Measurements from ENCODE around the gene SPOCK1. TPM values are rescaled to one million over a fixed set of nuclear protein-coding genes. Genes with fewer than 3 reads are reported as not detected.

The SPOCK1 gene
- polyA plus RNA-seq, 1 donor from 2014 or later: not detected

GRCh38 chr5:137016783-137017324 is 482.3 kb downstream of the SPOCK1 start:
- H3K4me1 Mint-ChIP-seq: no peaks in the 10 kb centered on the region
- no peaks in the 10 kb centered on the region for H3K27me3 Mint-ChIP-seq
- no peak overlapping the region for H3K27ac Mint-ChIP-seq
- no peaks in the 10 kb centered on the region for H3K36me3 Mint-ChIP-seq
- H3K9me3 Mint-ChIP-seq: no peaks in the 10 kb centered on the region
- H3K4me3 Mint-ChIP-seq: no peak overlapping the region

GRCh38 chr5:137015540-137016116 is 483.5 kb downstream of the SPOCK1 start:
- H3K27me3 Mint-ChIP-seq: no peaks in the 10 kb centered on the region
- H3K9me3 Mint-ChIP-seq: peaks cover 0 to 3% (median 0%) of the 10 kb centered on the region in 3 donors
- no peaks in the 10 kb centered on the region for H3K36me3 Mint-ChIP-seq
- no peaks in the 10 kb centered on the region for H3K4me1 Mint-ChIP-seq
- no peak overlapping the region for H3K27ac Mint-ChIP-seq
- H3K4me3 Mint-ChIP-seq: no peak overlapping the region

DNA sequence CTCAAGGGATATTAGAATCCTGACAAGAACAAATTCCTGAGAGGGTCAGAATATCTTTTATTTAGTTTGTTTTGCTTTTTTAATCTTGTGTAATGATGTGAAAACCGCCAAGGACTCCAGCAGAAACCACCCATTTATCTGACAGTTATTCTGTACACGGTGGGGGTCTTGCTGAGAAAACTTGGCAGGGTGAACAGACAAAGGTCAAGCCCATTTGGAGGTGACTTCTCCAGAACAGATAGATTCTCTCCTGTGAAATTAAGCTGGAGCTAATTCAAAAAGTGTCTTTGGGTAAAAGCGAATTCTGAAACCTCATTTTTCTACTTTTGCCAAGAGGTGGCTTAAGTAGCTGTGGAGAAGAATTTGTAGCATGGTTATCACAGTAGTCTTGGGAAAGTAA is 484.4 kb downstream of the SPOCK1 start:
- no peak overlapping the region for H3K27ac Mint-ChIP-seq
- peaks cover 0 to 3% (median 0%) of the 10 kb centered on the region in 3 donors for H3K9me3 Mint-ChIP-seq
- H3K4me1 Mint-ChIP-seq: no peaks in the 10 kb centered on the region
- H3K36me3 Mint-ChIP-seq: no peaks in the 10 kb centered on the region
- H3K27me3 Mint-ChIP-seq: no peaks in the 10 kb centered on the region
- no peak overlapping the region for H3K4me3 Mint-ChIP-seq

DNA sequence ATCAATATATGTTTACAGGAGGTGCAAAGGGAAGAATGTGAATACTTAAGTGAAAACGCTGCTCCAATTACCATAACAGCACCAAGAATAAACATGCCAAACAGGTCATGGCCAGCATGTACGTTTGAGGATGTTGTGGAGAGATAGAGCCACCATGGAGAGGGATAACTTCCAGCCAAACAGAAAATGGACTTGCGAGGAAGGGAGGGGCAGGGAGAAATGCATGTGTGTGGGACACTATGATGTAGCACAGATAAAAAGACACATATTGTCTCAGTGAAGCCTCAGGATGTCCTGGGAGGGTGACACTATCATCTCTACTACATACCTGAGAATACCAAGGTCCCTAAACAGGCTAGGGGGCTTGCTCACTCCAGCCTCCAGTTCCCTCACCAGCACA is 488.9 kb downstream of the SPOCK1 start:
- Mint-ChIP-seq H3K4me3 (no peak overlapping the region), H3K9me3 (peaks cover 1 to 10% (median 6%) of the 10 kb centered on the region in 3 donors), H3K27me3 (no peaks in the 10 kb centered on the region), H3K36me3 (no peaks in the 10 kb centered on the region), H3K27ac (no peak overlapping the region), H3K4me1 (no peaks in the 10 kb centered on the region)

GRCh38 chr5:137004279-137004678 is 494.8 kb downstream of the SPOCK1 start:
- Mint-ChIP-seq H3K27me3 (no peaks in the 10 kb centered on the region), H3K36me3 (no peaks in the 10 kb centered on the region), H3K27ac (no peak overlapping the region), H3K4me1 (no peaks in the 10 kb centered on the region), H3K4me3 (no peak overlapping the region), H3K9me3 (peaks cover 1 to 11% (median 3%) of the 10 kb centered on the region in 3 donors)

DNA sequence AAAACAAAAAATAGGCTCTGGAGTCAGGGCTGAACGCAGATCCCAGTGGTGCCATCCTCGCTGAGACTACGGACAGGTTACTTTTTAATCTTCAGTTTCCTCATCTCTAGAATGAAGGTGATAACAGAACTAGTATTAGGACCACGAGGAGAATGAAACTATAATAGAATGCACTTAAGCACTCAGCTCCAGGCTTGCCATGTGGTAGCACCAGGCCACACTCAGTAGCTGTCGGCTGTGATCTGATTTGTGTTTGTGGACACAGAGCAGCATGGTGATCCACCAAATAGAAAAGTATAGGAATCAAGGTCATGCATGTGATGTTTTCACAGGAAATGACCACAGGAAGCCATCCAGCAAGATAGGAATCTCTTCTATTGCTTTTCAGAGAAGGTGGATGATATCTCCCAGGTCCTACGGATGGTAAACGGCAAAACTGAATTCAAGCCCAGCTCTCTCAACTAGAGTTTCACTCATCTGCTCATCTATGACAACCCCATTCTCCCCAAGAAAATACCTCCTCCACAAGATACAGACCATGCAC is 498.0 kb downstream of the SPOCK1 start:
- no peak overlapping the region for H3K4me3 Mint-ChIP-seq
- no peak overlapping the region for H3K27ac Mint-ChIP-seq
- H3K36me3 Mint-ChIP-seq: no peaks in the 10 kb centered on the region
- no peaks in the 10 kb centered on the region for H3K27me3 Mint-ChIP-seq
- no peaks in the 10 kb centered on the region for H3K4me1 Mint-ChIP-seq
- H3K9me3 Mint-ChIP-seq: peaks cover 3 to 5% (median 4%) of the 10 kb centered on the region in 3 donors

DNA sequence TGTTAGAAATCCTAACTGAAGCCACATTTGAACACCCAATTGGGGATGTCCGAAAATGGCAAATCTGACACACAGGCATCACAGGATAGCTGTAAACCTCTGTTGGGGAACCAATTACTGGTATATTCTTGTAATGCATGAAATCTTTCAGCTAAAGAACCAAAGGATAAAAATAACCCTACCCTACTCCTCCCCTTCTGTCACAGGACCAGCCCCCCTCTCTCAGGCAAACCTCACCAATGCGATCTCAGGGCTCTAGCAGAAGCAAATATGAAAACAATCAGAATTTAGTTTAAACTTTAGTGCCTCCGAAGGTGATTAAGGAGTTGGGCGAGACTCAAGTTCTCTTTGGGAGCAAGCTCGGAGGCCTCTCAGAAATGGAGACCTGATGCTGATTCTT is 499.3 kb downstream of the SPOCK1 start:
- Mint-ChIP-seq H3K27me3 (no peaks in the 10 kb centered on the region), H3K9me3 (peaks cover 0 to 4% (median 0%) of the 10 kb centered on the region in 3 donors), H3K4me3 (no peak overlapping the region), H3K27ac (no peak overlapping the region), H3K36me3 (no peaks in the 10 kb centered on the region), H3K4me1 (no peaks in the 10 kb centered on the region)

GRCh38 chr5:136998854-136999357 is 500.2 kb downstream of the SPOCK1 start:
- H3K9me3 Mint-ChIP-seq: peaks cover 0 to 4% (median 0%) of the 10 kb centered on the region in 3 donors
- no peaks in the 10 kb centered on the region for H3K4me1 Mint-ChIP-seq
- no peaks in the 10 kb centered on the region for H3K36me3 Mint-ChIP-seq
- H3K4me3 Mint-ChIP-seq: no peak overlapping the region
- H3K27me3 Mint-ChIP-seq: no peaks in the 10 kb centered on the region
- no peak overlapping the region for H3K27ac Mint-ChIP-seq

GRCh38 chr5:136994154-136994553 is 505.0 kb downstream of the SPOCK1 start:
- no peak overlapping the region for H3K4me3 Mint-ChIP-seq
- H3K27ac Mint-ChIP-seq: no peak overlapping the region
- H3K9me3 Mint-ChIP-seq: peaks cover 0 to 4% (median 0%) of the 10 kb centered on the region in 3 donors
- H3K4me1 Mint-ChIP-seq: no peaks in the 10 kb centered on the region
- no peaks in the 10 kb centered on the region for H3K27me3 Mint-ChIP-seq
- no peaks in the 10 kb centered on the region for H3K36me3 Mint-ChIP-seq

GRCh38 chr5:136992796-136993489 is 506.2 kb downstream of the SPOCK1 start:
- no peaks in the 10 kb centered on the region for H3K36me3 Mint-ChIP-seq
- H3K27ac Mint-ChIP-seq: no peak overlapping the region
- no peaks in the 10 kb centered on the region for H3K4me1 Mint-ChIP-seq
- peaks cover 0 to 4% (median 0%) of the 10 kb centered on the region in 3 donors for H3K9me3 Mint-ChIP-seq
- no peak overlapping the region for H3K4me3 Mint-ChIP-seq
- H3K27me3 Mint-ChIP-seq: no peaks in the 10 kb centered on the region

DNA sequence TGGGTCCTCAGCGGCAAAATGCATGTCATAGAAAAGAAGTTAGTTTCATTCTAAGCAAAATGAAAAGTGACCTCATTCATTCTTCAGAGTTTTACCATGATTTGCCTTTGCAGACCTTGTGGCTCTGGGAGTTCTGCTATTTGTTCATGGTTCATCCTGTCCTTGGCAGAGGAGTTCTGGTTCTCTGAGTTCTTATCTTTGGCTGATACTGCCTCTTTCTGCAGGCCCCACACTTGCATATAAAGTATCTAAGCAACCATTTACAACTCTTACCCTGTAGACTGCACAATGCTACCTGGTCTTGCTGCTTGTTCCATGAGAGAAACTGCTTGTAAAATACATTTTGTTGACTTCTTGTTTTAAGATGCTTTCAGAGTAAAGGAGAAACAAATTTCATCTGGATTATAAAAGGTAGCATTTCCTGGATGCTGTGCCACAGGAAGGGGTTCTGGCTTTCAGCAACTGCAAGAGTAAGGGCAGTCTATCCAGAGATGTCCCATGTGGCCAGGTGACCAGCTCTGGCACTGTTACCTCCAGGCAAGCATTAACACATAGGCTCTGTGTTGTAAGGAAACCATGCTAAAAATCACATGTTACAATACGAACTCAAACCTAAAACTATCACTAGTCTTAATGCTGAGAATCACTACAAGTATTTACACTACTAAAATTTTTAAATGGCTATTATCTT is 513.2 kb downstream of the SPOCK1 start:
- H3K27me3 Mint-ChIP-seq: no peaks in the 10 kb centered on the region
- H3K4me3 Mint-ChIP-seq: no peak overlapping the region
- H3K9me3 Mint-ChIP-seq: peaks cover 0 to 4% (median 0%) of the 10 kb centered on the region in 3 donors
- H3K27ac Mint-ChIP-seq: no peak overlapping the region
- H3K4me1 Mint-ChIP-seq: no peaks in the 10 kb centered on the region
- no peaks in the 10 kb centered on the region for H3K36me3 Mint-ChIP-seq

- Mint-ChIP-seq H3K9me3 (peaks cover 0 to 4% (median 0%) of the 10 kb centered on the region in 3 donors), H3K36me3 (no peaks in the 10 kb centered on the region), H3K4me3 (no peak overlapping the region), H3K27ac (no peak overlapping the region), H3K4me1 (no peaks in the 10 kb centered on the region), H3K27me3 (no peaks in the 10 kb centered on the region)
Measured at GRCh38 chr5:136984772-136985446, 514.2 kb downstream of the SPOCK1 start.

DNA sequence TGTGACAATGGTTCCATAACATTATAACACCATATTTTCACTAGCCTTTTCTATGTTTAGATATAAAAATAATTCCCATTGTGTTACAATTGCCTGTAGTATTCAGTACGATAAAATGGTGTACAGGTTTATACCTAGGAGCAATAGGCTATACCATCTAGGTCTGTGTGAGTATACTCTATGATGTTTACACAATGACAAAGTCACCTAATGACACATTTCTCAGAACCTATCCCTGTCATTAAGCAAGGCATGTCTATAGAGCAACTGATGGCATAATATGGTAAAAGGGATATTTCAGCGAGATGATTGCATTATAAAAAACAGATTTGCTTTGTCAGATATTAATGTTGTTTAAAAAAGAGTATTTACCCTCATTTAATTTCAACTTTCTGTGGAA is 517.2 kb downstream of the SPOCK1 start:
- Mint-ChIP-seq H3K27ac (no peak overlapping the region), H3K4me3 (no peak overlapping the region), H3K9me3 (peaks cover 0 to 4% (median 1%) of the 10 kb centered on the region in 3 donors), H3K36me3 (no peaks in the 10 kb centered on the region), H3K27me3 (peaks cover 1% of the 10 kb centered on the region), H3K4me1 (no peaks in the 10 kb centered on the region)

- no peaks in the 10 kb centered on the region for H3K36me3 Mint-ChIP-seq
- no peaks in the 10 kb centered on the region for H3K4me1 Mint-ChIP-seq
- H3K27ac Mint-ChIP-seq: no peak overlapping the region
- no peak overlapping the region for H3K4me3 Mint-ChIP-seq
- H3K9me3 Mint-ChIP-seq: peaks cover 0 to 4% (median 1%) of the 10 kb centered on the region in 3 donors
- H3K27me3 Mint-ChIP-seq: peaks cover 3% of the 10 kb centered on the region
Measured at GRCh38 chr5:136979131-136979530, 520.0 kb downstream of the SPOCK1 start.

All from IgD-negative memory B cell (primary cell).